Epithelial cell of proximal tubule (primary cell): ENCODE measurements around the gene SLC38A1. TPM values are rescaled to one million over a fixed set of nuclear protein-coding genes. Genes with fewer than 3 reads are reported as not detected.

ENCODE experiments used
- DNase-seq: peaks from one replicate; pipeline ENCODE4 v3.0.0-alpha.2; 2011; ENCODE audit warnings: low read depth
- H3K4me3 ChIP-seq: 2 replicates; pipeline ENCODE4 v1.5.1; 2011; ENCODE audit warnings: low read depth, mild to moderate bottlenecking, low read length
- total RNA-seq: library from RNA; depleted of rRNA; stranded (reverse); fragments of >200 nt; gene quantifications from 2 replicates; pipeline ENCODE4 v1.2.3, GENCODE V29; 2015
- TF ChIP-seq, protein P1 (sequence below): conservative IDR thresholded peaks from 2 replicates; pipeline ENCODE4 v1.5.1; 2012; ENCODE audit warnings: low read depth, mild to moderate bottlenecking, low read length

The SLC38A1 gene
- total RNA-seq, 1 donor from 2014 or later = 73.1 TPM

DNA sequence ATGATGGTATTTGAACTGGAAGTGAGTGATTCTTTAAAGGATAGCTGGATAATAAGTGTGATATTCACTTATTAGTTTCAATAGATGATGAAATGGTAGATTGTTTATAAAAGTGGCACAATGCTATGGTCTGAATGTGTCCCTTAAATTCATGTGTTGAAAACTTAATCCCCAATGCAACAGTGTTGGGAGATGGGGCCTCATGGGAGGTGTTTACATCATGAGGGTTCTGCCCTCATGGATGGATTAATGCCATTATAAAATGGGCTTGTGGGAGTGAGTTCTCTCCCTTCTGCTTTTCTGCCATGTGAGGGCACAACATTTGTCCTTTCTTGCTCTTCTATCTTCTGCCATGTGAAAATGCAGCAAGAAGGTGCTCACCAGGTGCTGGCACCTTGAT, 134.0 kb downstream of the SLC38A1 start:
- no peak for DNase-seq
- TF ChIP-seq, protein P1, sequence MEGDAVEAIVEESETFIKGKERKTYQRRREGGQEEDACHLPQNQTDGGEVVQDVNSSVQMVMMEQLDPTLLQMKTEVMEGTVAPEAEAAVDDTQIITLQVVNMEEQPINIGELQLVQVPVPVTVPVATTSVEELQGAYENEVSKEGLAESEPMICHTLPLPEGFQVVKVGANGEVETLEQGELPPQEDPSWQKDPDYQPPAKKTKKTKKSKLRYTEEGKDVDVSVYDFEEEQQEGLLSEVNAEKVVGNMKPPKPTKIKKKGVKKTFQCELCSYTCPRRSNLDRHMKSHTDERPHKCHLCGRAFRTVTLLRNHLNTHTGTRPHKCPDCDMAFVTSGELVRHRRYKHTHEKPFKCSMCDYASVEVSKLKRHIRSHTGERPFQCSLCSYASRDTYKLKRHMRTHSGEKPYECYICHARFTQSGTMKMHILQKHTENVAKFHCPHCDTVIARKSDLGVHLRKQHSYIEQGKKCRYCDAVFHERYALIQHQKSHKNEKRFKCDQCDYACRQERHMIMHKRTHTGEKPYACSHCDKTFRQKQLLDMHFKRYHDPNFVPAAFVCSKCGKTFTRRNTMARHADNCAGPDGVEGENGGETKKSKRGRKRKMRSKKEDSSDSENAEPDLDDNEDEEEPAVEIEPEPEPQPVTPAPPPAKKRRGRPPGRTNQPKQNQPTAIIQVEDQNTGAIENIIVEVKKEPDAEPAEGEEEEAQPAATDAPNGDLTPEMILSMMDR = no peak
- H3K4me3 ChIP-seq = no peak overlapping the region

DNA sequence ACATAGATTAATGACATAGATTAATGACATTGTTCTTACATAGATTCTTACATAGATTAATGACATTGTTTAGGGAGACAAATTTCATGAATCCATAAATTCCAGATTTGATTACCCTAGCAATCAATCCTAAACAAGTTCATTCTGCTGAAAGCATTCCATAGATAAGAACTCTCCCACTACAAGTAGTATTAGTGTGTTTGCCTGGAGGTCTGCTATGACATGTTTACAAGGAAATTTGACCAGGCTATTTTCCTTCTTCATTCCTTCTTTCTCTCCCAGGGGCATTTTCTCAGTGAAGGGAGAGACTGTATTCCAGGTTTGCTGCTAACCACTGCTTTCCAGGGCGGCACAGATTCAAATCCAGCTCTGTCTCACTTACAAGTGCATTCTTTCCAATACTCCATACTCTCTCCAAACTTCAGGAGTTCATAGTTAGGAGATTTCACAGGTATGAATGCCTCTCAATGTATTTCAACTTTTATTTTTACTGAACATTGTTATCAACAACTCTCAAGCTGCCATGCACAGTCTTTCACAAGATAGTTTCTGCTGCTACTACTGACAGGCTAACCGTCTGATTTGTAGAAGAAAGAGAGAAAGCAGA, 134.5 kb downstream of the SLC38A1 start:
- TF ChIP-seq, protein P1 = no peak

DNA sequence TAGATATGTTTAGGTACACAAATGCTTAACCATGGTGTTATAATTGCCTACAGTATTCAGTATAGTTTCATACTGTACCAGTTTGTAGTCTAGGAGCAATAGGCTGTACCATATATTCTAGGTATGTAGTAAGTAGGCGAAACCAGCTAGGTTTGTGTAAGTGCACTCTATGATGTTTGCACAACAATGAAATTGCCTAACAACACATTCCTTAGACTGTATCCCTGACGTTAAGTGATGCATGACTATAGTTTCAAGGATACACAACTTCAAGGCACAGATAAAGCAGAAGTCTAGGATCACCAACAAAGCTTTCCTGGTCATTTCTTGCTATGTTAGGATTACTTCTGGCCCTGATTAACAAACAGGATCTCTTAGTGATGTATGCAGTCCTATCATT, 135.1 kb downstream of the SLC38A1 start:
- no peak overlapping the region for H3K4me3 ChIP-seq
- peak; percentile 30 for DNase-seq
- TF ChIP-seq, protein P1 = no peak

More for the DNA sequence above, 134.5 kb downstream of the SLC38A1 start:
- DNase-seq = no peak
- no peak overlapping the region for H3K4me3 ChIP-seq

Other genes starting within 250 kb of the SLC38A1 start
- gene SLC38A2, start 103.7 kb upstream of the SLC38A1 start, total RNA-seq = 149 and 163 TPM in 2 replicates